OCI-M2 (cell line): ENCODE measurements around the gene CHCHD2.
"Not testable (repeated sequence)": the region's sequence is repeated elsewhere in the genome, so short reads cannot be mapped to it uniquely, and the experiment has no call there.

ENCODE experiments used
- DNase-seq: peaks from one replicate; lab custom pipeline; 2025; ENCODE audit not compliant: unreplicated experiment; lab: John Stamatoyannopoulos, UW

CHCHD2 gene

GRCh38 chr7:56083150-56083785, 23.0 kb downstream of the CHCHD2 start:
- no peak for DNase-seq

DNA sequence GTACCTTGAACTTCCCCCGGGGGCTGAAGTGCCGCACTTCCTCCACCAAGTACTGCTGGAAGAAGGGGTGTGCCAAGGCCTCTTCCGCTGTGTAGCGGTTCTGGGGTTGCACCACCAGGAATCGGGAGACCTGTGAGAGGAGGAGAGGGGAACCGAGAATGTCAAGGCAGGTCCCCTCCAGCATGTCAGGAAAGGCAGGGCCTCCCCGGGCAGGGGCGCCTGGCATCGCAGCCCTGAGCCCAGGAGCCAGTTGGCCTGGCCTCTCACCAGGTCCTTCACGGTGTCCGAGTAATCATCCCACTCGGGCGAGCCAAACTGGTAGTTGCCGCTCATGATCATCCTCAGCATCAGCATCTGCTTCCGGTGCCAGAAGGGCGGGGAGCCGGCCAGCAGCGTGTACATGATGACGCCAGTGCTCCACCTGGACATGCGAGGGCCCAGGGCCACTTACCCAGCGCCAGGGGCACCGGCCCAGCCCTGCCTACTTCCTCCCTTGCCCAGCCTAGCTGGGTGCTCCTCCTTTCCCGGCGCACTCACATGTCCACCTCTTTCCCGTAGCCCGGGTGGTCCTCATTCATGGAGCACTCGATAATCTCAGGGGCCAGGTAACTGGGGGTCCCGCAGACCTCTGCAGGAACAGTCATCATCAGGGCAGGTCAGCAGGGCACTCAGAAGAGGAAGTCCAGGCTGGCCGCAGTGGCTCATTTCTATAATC, 24.5 kb downstream of the CHCHD2 start:
- no peak for DNase-seq

DNA sequence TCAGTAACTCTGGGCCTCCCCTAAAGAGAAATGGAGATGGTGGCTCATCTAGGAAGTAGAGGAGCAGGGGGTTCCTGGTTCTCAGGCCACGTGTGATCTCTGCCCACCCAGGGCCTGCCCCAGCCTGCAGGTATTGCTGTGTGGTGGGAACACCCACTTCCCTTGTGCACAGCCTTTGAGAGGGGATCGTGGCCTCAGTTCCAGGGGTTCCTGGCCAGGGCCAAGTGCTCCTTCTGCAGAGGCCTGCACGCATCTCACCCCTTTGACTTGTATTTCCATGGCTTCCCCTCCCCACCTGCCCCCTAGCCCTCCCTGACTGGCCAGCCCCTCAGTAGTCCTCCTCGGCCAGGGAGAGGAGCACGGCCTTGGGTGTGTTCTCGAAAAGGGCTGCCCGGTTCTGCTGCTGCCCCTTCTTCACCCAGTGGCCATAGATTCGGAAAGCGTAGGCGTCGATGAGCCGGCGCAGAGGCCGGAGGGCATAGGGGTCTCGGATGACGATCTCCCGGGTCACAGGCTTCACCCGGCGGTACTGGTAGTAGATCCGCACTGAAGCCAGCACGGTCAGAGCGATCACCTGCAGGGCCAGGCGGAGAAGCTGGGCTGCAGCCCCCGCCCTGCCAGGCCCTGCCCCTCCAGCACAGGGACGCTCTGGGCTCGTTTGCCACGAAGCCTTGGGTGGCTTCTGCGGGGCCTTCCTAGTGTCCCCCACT, 25.4 kb downstream of the CHCHD2 start:
- not testable (repeated sequence) for DNase-seq

DNA sequence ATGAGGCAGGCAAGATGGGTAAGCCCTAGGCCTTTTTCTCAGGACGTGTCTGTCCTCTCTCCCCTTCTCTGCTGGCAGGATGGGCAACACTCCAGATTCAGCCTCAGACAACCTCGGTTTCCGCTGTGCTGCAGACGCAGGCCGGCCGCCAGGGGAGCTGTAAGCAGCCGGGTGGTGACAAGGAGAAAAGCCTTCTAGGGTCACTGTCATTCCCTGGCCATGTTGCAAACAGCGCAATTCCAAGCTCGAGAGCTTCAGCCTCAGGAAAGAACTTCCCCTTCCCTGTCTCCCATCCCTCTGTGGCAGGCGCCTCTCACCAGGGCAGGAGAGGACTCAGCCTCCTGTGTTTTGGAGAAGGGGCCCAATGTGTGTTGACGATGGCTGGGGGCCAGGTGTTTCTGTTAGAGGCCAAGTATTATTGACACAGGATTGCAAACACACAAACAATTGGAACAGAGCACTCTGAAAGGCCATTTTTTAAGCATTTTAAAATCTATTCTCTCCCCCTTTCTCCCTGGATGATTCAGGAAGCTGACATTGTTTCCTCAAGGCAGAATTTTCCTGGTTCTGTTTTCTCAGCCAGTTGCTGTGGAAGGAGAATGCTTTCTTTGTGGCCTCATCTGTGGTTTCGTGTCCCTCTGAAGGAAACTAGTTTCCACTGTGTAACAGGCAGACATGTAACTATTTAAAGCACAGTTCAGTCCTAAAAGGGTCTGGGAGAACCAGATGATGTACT, 26.7 kb downstream of the CHCHD2 start:
- DNase-seq: no peak

- DNase-seq: no peak
These were observed 28.1 kb downstream of the CHCHD2 start for GRCh38 chr7:56078196-56078595.

DNA sequence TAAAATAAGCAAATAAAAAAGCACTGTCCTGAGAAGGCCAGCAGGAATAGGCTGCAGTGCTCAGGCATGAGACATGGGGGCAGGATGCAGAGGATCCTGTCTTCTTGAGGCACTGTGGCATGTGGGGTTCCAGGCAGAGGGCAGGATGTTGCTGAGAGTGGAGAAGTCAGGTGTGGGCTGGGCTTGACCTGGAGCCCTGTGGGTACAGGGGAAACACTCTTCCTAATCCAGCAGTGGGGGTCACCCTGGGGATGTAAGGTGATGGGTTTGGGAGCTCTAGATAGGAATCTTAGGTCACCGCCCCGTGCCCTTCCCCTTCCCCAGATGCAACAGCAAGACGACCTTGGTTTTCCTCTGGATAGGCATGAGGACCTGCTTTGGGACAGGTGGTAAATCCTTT, 28.6 kb downstream of the CHCHD2 start:
- no peak for DNase-seq

DNA sequence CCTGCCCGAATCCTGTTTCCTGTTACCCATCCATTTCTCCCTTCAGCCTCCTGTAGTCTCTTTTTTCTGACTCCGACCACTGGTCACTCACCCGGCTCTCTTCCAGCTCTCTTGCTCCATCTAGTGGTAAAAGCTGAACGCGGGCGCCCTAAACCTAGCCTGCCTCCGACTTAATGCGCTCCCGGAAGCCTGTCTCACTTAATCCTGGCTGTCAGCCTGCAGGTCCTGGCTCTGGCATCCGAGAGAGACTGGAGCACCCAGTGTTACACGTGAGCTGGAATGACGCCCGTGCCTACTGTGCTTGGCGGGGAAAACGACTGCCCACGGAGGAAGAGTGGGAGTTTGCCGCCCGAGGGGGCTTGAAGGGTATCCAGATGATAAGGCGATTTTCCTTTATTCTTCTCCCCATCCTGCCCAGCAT, 31.9 kb downstream of the CHCHD2 start:
- no peak for DNase-seq

DNA sequence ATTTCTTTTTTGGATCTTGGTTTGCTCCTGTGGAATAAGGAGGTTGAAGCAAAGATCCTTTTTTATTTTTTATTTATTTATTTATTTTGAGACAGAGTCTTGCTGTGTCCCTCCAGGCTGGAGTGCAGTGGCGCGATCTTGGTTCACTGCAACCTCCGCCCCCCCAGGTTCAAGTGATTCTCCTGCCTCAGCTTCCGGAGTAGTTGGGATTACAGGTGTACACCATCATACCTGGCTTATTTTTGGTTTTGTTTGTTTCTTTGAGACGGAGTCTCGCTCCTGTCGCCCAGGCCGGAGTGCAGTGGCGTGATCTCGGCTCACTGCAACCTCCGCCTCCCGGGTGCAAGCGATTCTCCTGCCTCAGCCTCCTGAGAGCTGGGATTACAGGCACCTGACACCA, 39.9 kb downstream of the CHCHD2 start:
- not testable (repeated sequence) for DNase-seq

GRCh38 chr7:56063882-56064625, 42.2 kb downstream of the CHCHD2 start, which contains the start of gene SUMF2:
SUMF2 (plus strand) TSS chr7:56064286; CDS start chr7:56064312, 26 bp downstream.
- DNase-seq: peak; percentile 30

DNA sequence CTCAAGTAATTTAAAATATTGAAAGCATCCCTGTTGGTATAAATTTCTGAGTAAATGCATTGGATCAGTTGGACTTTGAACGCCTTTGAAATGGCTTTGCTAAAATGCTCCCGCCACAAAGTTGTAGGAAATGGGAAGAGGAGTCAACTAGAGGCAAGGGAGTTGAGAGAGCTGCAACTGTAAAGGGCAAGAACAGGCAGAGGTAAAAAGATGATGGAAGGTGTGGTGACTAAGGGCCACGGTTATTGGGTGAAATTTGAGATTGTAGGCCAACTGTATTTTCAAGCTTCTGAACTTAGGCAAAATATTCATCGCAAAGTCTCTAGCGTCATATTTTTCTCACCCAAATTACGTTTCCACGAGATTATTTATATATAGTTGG, 42.8 kb downstream of the CHCHD2 start:
- DNase-seq: peak; percentile 30

- no peak for DNase-seq
These were observed 43.9 kb downstream of the CHCHD2 start for GRCh38 chr7:56062382-56062781.

GRCh38 chr7:56053993-56054392, 52.3 kb downstream of the CHCHD2 start:
- no peak for DNase-seq

- DNase-seq: no peak
These were observed 52.9 kb downstream of the CHCHD2 start for GRCh38 chr7:56053379-56053778.
